ENCODE measurements around the gene CCM2.

Gene CCM2

DNA sequence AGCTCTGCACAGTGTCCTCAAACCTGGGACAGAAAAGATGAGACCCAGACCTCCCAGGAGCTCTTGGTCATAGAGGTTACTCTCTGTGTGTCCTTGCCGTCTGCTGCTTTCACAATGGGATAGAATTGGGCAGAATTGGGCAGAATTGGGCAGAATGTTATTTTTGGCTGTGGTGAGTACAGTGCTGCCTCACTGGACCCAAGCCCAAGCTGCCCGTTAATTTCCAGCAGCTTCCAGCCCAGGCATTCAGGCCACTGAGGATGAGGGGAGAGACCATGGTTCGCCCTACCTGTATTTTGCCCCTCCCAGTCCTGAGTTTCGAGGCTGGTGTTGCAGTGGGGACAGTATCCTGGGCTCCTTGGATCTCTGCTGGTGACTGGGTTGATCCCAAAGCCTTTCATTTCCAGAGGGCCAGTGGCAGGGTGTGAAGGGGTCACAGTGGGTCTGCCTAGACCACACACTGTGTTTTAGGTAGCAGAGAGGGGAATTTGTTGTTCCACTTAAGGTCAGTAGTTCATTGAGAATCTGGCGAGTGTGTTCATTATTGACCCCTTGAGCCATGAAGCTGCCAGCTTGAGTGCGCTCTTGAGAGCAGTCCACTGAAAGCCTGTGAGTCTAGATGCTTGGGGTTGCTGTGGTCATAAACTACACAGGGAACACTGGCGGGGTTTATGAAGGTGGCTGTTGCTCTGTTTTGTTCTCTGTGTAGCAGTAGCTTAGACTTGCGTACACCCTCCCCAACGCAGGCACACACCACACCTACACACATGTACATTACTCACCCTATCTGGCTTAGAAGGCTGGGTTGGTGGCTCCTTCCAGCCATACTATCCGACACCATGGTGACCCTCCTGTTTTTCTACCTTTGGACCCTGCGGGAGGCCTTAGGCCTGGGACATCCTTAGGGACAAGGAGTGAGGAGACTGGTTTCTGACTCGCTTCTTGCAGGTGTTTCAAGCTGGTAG is 65.3 kb downstream of the CCM2 start:
- no peaks in the 10 kb centered on the region for H3K9me3 Mint-ChIP-seq (ENCODE audit: low read depth)
- H3K27me3 Mint-ChIP-seq, result no peaks in the 10 kb centered on the region
- peaks cover 37% of the 10 kb centered on the region for H3K4me1 Mint-ChIP-seq (ENCODE audit: low read depth)
- no peak overlapping the region for H3K4me3 Mint-ChIP-seq
- H3K36me3 Mint-ChIP-seq, result peaks cover 3% of the 10 kb centered on the region
- H3K27ac Mint-ChIP-seq, result peak overlapping the region; percentile 79

DNA sequence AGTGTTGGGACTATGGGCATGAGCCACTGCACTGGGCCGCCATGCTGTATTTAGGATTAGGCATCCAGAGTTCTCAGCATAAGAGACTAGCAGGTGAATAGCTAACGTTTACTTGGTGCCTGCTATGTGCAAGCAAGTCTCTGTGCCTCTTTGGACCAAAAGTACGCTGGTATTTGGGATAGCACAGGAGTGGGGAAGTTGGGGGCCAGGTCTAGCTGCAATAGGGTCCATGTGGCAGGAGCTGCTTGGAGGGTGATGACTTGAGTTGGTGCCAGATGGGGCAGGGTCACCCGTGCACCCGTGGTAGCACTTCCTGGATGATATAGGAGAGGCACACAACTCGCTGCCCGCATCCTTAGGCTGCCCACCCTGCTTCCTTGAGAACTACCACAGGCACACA is 66.4 kb downstream of the CCM2 start:
- no peaks in the 10 kb centered on the region for H3K27me3 Mint-ChIP-seq
- no peak overlapping the region for H3K4me3 Mint-ChIP-seq
- no peaks in the 10 kb centered on the region for H3K9me3 Mint-ChIP-seq (ENCODE audit: low read depth)
- peaks cover 3% of the 10 kb centered on the region for H3K36me3 Mint-ChIP-seq
- H3K27ac Mint-ChIP-seq, result peak overlapping the region; percentile 73
- peaks cover 27% of the 10 kb centered on the region for H3K4me1 Mint-ChIP-seq (ENCODE audit: low read depth)

DNA sequence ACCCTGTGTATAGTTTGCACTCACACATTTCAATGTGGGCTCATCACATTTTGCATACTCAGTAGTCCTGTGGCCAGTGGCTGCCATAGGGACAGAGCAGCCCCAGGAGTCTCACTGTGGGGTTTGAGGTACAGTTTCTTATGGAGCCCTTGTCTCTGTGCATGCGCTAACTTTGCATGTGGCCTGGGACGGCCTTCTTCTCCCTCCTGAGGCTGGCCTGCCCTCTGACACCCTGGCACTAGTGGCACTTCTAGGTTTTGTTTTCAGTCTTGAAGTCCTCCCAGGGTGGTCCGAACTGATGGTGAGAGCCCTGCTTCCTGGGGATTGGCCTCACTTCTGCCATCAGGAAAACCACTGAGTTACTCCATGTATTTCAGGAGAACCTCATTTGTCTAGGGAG is 67.6 kb downstream of the CCM2 start:
- no peak overlapping the region for H3K4me3 Mint-ChIP-seq

DNA sequence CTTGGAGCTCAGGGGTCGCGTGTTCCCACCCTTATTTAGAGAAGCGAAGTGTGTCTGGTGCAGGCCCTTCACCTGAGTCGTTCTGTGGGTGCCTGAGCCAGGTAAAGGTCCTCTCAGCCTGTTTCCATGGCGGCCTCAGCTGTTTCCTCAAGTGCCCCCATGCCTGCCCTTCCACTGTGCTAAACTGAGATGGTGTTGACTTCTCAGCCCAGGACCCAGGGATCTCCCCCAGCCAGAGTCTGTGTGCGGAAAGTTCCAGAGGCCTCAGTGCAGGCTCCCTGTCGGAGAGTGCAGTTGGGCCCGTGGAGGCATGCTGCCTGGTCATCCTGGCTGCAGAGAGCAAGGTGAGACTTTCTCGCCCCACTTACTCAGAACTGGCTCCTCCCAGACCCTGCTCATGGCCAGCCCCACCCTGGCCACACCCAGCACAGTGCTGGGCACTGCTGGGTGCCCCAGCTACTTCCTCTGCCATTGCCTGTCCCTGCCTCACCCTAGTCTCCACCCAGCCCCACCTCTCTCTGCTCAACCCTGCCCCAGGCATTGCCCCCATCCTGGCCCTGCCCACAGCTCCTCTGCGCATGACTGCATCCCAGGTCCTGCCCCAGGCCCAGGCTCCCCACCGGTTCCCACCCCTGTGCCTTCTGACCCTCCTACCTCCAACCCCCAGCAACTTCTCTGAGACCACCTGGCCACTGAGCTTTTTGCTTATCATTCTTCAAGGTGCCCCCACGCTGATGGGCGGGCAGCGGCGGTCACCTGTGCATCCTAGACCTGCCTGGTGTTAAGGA is 68.4 kb downstream of the CCM2 start:
- H3K27ac Mint-ChIP-seq, result peak overlapping the region; percentile 61
- no peak overlapping the region for H3K4me3 Mint-ChIP-seq
- H3K36me3 Mint-ChIP-seq, result peaks cover 3% of the 10 kb centered on the region
- no peaks in the 10 kb centered on the region for H3K27me3 Mint-ChIP-seq
- peaks cover 15% of the 10 kb centered on the region for H3K4me1 Mint-ChIP-seq (ENCODE audit: low read depth)
- H3K9me3 Mint-ChIP-seq (ENCODE audit: low read depth), result no peaks in the 10 kb centered on the region

More for the DNA sequence above, 67.6 kb downstream of the CCM2 start:
- Mint-ChIP-seq H3K27me3 (no peaks in the 10 kb centered on the region), H3K4me1 (ENCODE audit: low read depth) (peaks cover 18% of the 10 kb centered on the region), H3K9me3 (ENCODE audit: low read depth) (no peaks in the 10 kb centered on the region), H3K27ac (peak overlapping the region; percentile 61), H3K36me3 (peaks cover 3% of the 10 kb centered on the region)

DNA sequence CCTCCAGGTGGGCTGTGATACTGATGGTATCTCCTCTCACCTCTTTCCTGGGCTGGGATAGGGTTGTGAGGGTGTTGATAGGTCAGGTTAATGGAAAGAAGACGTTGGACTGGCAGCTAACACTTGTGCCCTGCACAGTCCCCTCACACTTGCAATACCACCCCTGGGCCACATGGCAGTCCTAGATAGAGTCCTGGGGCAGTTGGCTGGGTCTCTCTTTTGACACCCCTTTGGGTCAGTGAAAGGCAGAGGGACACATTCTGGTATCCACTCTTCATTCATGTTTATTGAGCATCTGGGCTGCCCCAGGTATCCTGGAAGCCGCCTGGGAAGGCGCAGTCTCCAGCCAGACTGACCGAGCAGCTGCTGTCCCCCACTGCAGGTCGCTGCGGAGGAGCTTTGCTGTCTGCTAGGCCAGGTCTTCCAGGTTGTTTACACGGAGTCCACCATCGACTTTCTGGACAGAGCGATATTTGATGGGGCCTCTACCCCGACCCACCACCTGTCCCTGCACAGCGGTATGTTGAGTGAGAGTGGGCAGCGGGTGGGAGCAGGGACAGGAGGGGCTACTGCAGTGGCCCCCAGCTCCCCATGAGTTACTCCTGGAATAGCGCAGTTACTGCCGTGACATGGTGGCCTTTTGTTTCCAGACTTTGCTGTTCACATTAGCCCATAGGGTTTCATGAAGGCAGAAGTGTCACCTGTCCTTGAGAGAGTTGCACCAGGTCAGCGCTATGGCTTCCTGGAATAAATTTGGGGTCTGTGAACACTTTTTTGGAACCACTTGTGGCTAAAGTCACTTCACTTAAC is 69.6 kb downstream of the CCM2 start:
- H3K4me3 Mint-ChIP-seq, result no peak overlapping the region
- H3K4me1 Mint-ChIP-seq (ENCODE audit: low read depth), result peaks cover 9% of the 10 kb centered on the region
- no peaks in the 10 kb centered on the region for H3K27me3 Mint-ChIP-seq
- H3K9me3 Mint-ChIP-seq (ENCODE audit: low read depth), result no peaks in the 10 kb centered on the region
- no peaks in the 10 kb centered on the region for H3K36me3 Mint-ChIP-seq
- H3K27ac Mint-ChIP-seq, result peak overlapping the region; percentile 22

DNA sequence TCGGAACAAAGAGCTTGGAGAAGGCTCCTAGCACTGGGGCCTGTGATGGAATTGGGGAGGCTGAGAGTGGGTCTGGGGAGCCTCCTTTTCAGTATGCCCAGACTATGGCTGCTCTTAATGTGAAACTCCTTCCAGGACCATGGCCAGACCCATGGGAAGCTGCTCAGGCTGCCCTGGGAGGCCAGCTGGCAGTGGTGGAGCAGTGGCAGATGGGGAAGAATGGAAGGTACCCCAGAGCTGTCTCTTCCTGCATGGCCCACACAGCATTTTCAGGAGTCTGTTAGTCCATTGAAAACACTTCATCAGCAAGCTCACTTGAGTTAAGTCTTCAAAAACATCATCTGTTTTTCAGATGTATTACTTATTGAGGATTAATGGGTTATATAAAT is 70.2 kb downstream of the CCM2 start:
- Mint-ChIP-seq H3K36me3 (no peaks in the 10 kb centered on the region), H3K9me3 (ENCODE audit: low read depth) (no peaks in the 10 kb centered on the region), H3K27ac (no peak overlapping the region), H3K27me3 (no peaks in the 10 kb centered on the region), H3K4me1 (ENCODE audit: low read depth) (peaks cover 9% of the 10 kb centered on the region), H3K4me3 (no peak overlapping the region)

DNA sequence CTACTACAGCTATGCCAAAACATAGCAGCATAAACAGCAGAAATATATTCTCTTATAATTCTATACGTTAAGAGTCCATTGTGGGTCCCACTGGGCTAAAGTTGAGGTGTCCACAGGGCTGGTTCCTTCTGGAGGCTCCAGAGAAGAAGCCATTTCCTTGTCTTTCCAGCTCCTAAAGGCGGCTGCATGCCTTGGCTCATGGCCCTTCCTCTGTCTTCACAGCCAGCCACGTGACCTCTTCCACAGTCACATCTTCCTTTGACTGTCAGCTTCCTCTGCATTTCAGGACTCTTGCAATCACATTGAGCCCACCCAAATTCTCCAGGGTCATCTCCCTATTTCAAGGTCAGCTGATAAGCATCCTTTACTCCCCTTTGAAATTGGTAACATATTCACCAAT is 71.5 kb downstream of the CCM2 start:
- no peaks in the 10 kb centered on the region for H3K36me3 Mint-ChIP-seq
- no peak overlapping the region for H3K4me3 Mint-ChIP-seq
- H3K9me3 Mint-ChIP-seq (ENCODE audit: low read depth), result no peaks in the 10 kb centered on the region
- peaks cover 2% of the 10 kb centered on the region for H3K4me1 Mint-ChIP-seq (ENCODE audit: low read depth)
- H3K27me3 Mint-ChIP-seq, result no peaks in the 10 kb centered on the region
- H3K27ac Mint-ChIP-seq, result no peak overlapping the region

DNA sequence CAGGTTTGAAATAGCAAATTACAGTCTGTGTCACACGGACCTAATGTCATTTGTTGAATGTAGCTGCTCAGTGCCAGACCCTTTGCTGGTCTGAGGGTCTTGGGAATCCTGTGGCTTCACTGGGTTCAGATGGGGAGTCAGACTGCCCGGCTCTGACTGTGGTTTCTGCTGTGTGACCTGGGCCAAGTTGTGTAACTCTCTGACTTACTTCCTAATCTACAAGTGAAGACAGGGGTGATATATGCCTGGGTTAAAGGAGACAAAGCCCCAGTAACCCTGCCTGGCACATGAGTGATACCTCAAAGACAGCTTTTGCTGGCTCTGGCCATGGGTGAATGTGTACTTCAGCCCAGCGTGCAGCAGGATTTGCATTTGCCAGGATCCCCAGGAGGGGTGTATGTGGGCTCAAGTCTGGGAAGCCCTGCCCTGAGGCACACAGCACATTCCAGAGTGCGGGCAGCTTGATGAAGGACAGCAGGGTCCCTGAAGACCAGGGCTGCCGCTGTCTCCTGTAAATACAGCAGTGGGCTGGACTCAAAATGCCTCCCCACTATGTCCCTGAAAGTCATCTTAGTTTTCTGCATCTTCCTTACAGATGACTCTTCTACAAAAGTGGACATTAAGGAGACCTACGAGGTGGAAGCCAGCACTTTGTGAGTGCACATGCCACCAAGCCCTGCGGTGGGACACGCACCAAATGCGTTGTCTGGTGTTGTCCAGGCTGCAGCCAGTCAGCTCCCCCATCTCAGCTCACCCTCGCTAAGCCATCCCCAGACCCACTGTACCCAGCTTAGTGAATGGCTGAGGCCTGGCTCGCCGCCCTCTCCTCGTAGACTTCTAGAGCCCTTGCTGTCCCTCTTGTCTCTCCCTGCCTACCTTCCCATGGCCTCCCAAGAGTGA is 72.4 kb downstream of the CCM2 start:
- Mint-ChIP-seq H3K9me3 (ENCODE audit: low read depth) (no peaks in the 10 kb centered on the region), H3K36me3 (no peaks in the 10 kb centered on the region), H3K4me1 (ENCODE audit: low read depth) (peaks cover 1% of the 10 kb centered on the region), H3K4me3 (no peak overlapping the region), H3K27me3 (no peaks in the 10 kb centered on the region), H3K27ac (no peak overlapping the region)

DNA sequence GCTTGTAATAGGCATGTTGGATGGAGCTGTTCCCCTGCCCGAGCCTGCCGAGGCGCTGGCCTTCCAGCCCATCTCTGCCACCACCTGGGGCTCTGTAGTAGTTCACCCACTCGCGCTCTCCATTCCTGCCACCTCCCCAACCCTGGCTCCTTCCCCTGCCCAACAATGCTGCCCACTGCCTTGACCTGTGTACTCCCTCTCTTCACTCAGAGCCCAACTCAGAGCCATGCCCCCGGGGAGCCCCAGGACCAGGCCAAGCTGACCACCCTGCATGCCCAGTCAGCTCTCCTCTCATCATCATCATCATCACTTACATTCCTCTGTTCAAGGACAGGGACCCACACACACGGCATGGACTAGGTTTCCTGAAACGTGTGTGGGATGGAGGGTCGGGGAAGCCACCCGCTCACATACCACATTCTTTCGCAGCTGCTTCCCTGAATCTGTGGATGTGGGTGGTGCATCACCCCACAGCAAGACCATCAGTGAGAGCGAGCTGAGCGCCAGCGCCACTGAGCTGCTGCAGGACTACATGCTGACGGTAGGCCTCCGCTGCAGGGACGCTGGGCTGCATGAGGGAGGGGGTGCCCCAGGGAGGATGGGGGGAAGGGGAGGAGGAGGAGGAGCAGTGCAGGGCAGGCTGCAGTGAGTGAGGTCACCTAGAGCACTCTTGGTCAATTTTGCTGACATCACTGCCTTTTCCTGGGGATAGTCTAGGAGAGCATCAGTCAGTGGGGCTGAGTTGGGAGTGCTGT is 73.2 kb downstream of the CCM2 start:
- H3K27ac Mint-ChIP-seq, result peak overlapping the region; percentile 1
- H3K9me3 Mint-ChIP-seq (ENCODE audit: low read depth), result no peaks in the 10 kb centered on the region

DNA sequence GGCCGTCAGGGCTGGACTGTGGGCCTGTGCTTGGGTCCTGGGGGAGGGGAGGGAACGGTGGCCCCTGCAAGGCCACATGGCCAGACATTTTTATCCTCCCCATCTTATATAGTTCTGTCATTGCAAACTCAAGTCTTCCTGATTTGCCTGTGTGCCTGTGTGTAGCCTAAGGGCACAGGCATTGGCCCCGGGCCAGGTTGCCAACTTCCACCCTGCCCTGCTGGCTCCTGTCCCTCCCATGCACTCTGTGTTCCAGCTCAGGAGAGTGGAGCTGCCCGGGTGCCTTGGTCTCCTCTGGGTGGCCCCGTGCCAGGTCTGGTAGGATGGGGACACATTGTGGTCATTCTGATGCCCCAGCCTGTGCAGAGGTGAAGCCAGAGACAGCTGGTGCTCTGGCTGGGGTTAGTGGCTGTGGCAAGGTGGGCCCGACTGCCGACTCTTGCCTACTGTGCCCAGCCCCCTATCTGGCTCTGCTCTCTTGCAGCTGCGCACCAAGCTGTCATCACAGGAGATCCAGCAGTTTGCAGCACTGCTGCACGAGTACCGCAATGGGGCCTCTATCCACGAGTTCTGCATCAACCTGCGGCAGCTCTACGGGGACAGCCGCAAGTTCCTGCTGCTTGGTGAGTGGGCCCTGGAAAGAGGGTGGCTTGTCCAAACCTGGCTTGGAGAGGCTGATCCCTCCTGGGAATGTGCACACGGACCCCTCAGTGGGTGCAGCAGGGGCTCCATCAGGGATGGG is 74.0 kb downstream of the CCM2 start:
- Mint-ChIP-seq H3K4me3 (no peak overlapping the region), H3K27ac (no peak overlapping the region), H3K4me1 (ENCODE audit: low read depth) (peaks cover 1% of the 10 kb centered on the region), H3K9me3 (ENCODE audit: low read depth) (no peaks in the 10 kb centered on the region), H3K36me3 (no peaks in the 10 kb centered on the region), H3K27me3 (no peaks in the 10 kb centered on the region)

More for the DNA sequence above, 73.2 kb downstream of the CCM2 start:
- Mint-ChIP-seq H3K4me3 (no peak overlapping the region), H3K27me3 (no peaks in the 10 kb centered on the region), H3K4me1 (ENCODE audit: low read depth) (peaks cover 1% of the 10 kb centered on the region), H3K36me3 (no peaks in the 10 kb centered on the region)

DNA sequence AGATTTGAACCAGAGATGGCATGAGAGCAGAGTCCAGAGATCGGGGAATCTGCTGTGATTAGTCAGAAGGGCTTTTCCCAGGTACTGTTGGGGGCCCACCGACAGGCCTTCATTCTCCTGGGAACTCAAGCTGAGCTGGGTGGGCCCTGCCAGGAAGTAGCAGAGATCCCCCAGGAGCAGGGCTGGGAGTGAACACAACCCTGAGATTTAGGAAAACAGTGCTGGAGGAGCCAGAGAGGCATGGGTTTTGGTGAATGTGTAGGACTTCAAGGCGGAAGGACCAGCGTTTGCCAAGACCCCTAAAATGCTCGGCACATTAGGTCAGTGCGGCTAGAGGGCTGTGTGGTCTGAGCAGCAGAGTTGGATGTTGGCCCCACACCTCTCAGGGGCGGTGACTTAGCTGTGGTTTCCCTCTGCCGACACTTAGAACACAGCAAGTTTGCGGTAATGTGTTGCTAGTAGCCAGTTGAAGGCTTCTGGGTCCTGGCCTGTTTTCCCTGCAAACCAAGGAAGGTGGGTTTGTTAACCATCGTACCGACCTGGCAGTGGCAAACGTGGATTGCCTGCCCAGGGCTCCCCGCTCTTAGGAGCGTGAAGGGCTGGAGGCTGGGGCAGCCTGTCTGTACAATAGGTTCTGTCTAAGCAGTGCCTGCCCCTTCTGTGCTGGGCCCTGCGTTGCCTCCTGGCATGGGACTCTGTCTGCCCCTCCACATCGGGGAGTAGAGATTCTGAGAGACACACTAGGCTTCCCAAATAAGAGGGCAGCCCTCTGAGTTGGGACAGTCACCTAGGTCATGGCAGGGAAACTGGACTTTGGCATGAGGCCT is 74.7 kb downstream of the CCM2 start:
- H3K9me3 Mint-ChIP-seq (ENCODE audit: low read depth), result no peaks in the 10 kb centered on the region
- H3K4me3 Mint-ChIP-seq, result no peak overlapping the region
- H3K36me3 Mint-ChIP-seq, result no peaks in the 10 kb centered on the region
- H3K27ac Mint-ChIP-seq, result no peak overlapping the region
- no peaks in the 10 kb centered on the region for H3K27me3 Mint-ChIP-seq
- peaks cover 1% of the 10 kb centered on the region for H3K4me1 Mint-ChIP-seq (ENCODE audit: low read depth)

DNA sequence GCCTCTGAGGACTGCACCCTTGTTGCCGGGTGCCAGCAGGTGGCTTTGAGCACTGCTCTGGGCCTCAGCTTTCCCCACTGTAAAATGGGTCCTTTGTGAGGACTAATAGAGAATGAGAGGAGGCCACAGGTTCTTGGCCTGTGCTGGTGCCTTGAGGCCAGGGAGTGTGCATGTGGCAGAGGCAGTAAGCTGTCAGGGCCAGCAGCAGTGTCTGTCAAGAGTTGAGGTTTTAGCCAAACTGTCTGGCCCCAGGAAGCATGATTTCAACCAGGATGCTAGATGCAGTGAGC is 75.3 kb downstream of the CCM2 start:
- Mint-ChIP-seq H3K36me3 (no peaks in the 10 kb centered on the region), H3K27ac (no peak overlapping the region), H3K4me3 (no peak overlapping the region), H3K9me3 (ENCODE audit: low read depth) (no peaks in the 10 kb centered on the region), H3K27me3 (no peaks in the 10 kb centered on the region), H3K4me1 (ENCODE audit: low read depth) (peaks cover 1% of the 10 kb centered on the region)
